HepG2 (cell line): ENCODE measurements around the gene ATP8B4. TPM values are rescaled to one million over a fixed set of nuclear protein-coding genes. Genes with fewer than 3 reads are reported as not detected.

ENCODE experiments used
- ATAC-seq: fragments of 200-7000 bp; cut with Tn5 transposase; 3 replicates; pipeline ENCODE4 v1.9.1; 2020; ENCODE audit warnings: mild to moderate bottlenecking, moderate library complexity
- BruUV-seq: library from RNA; stranded (reverse); fragments of 400-500 nt; replicated peaks from 2 replicates; lab custom pipeline; 2021; lab: Mats Ljungman, UMichigan
- CTCF ChIA-PET: fragments of 300-600 bp; formaldehyde crosslinking; extraction: SDS; loops from one replicate; lab custom pipeline; 2021; ENCODE audit warnings: low total read pairs, inconsistent platforms, low intra/inter-chr PET ratio; lab: Yijun Ruan, JAX
- POLR2A ChIA-PET: fragments of 350-600 bp; sonication (Branson Sonifier 250); formaldehyde crosslinking; loops from one replicate; lab custom pipeline; 2020; ENCODE audit warnings: antibody characterized with exemption, inconsistent platforms; lab: Yijun Ruan, JAX
- DNase-seq: peaks from one replicate; pipeline ENCODE4 v3.0.0-alpha.2; 2015; ENCODE audit warnings: low spot score
- FAIRE-seq: peaks from 3 replicates; lab custom pipeline; 2011; peaks lifted over from hg19 to GRCh38; lab: Jason Lieb, UNC
- H2AFZ ChIP-seq: one replicate; pipeline ENCODE4 v1.6.1; 2011; ENCODE audit warnings: low read length, inconsistent platforms
- H3K27ac ChIP-seq: fragments of 300-600 bp; 3 replicates; pipeline ENCODE4 v1.8.0; 2011; ENCODE audit warnings: mixed run types, mild to moderate bottlenecking, mixed read lengths, low read length, inconsistent platforms; ENCODE audit not compliant: insufficient read depth; ENCODE audit errors: extremely low read length
- H3K27me3 ChIP-seq, 2 experiments: fragments of 200-600 bp in 1 of 2; 2 replicates in 1 of 2; 3 replicates in 1 of 2; pipeline versions ENCODE4 v1.6.0 to v1.8.0; 2011; ENCODE audit warnings: low read length in 2 of 2, mild to moderate bottlenecking in 2 of 2, moderate library complexity in 2 of 2, inconsistent platforms in 1 of 2; ENCODE audit not compliant: insufficient read depth in 2 of 2, control insufficient read depth in 1 of 2
- H3K36me3 ChIP-seq, 2 experiments: fragments of 200-600 bp in 1 of 2; replicated peaks in 1 of 2; 2 replicates in 1 of 2; 3 replicates in 1 of 2; pipeline versions ENCODE4 v1.5.1 to v1.8.0; 2011; ENCODE audit warnings: low read length in 2 of 2, inconsistent platforms in 1 of 2; ENCODE audit not compliant: insufficient read depth in 2 of 2, control insufficient read depth in 1 of 2
- H3K4me1 ChIP-seq: 2 replicates; pipeline ENCODE4 v1.5.1; 2012; ENCODE audit warnings: low read length, inconsistent platforms; ENCODE audit not compliant: insufficient read depth
- H3K4me2 ChIP-seq: 2 replicates; pipeline ENCODE4 v1.6.0; 2011; ENCODE audit warnings: low read depth, low read length, inconsistent platforms
- H3K4me3 ChIP-seq, 3 experiments: fragments of 200-600 bp in 1 of 3; sonication (generic), shearing (Covaris generic) in 1 of 3; replicated peaks in 1 of 3; 2 replicates each; pipeline ENCODE4 v1.5.1; 2011 to 2016; ENCODE audit warnings: low read length in 3 of 3, inconsistent platforms in 2 of 3, low read depth in 2 of 3, mild to moderate bottlenecking in 2 of 3, control low read depth in 1 of 3, mixed read lengths in 1 of 3; ENCODE audit not compliant: insufficient read depth in 1 of 3
- H3K79me2 ChIP-seq: one replicate; pipeline ENCODE4 v1.6.1; 2011; ENCODE audit warnings: low read length, inconsistent platforms; ENCODE audit not compliant: insufficient read depth
- H3K9ac ChIP-seq: 2 replicates; pipeline ENCODE4 v1.6.0; 2011; ENCODE audit warnings: mild to moderate bottlenecking, low read depth, low read length, inconsistent platforms; ENCODE audit not compliant: insufficient read depth
- H3K9me3 ChIP-seq: 2 replicates; pipeline ENCODE4 v1.5.1; 2012; ENCODE audit warnings: mild to moderate bottlenecking, low read length
- H4K20me1 ChIP-seq: 2 replicates; pipeline ENCODE4 v1.6.0; 2011; ENCODE audit warnings: inconsistent platforms, mild to moderate bottlenecking, low read length, moderate library complexity; ENCODE audit not compliant: insufficient read depth
- ADNP ChIP-seq: sonication (generic); formaldehyde crosslinking; IDR thresholded peaks from 2 replicates; pipeline ENCODE4 v1.4.0; 2020; ENCODE audit warnings: missing genetic modification reagents
- AKAP8 ChIP-seq: sonication (generic); formaldehyde crosslinking; IDR thresholded peaks from 2 replicates; pipeline ENCODE4 v1.5.1; 2020; ENCODE audit warnings: mild to moderate bottlenecking, missing genetic modification reagents
- CBX1 ChIP-seq: IDR thresholded peaks from one replicate; pipeline ENCODE4 v1.6.1; 2016; ENCODE audit warnings: antibody characterized with exemption, low read depth
- ESRRA ChIP-seq: sonication (generic); formaldehyde crosslinking; IDR thresholded peaks from 2 replicates; pipeline ENCODE4 v1.5.1; 2020; ENCODE audit warnings: mild to moderate bottlenecking, low read depth, missing genetic modification reagents
- HBP1 ChIP-seq: IDR thresholded peaks from 2 replicates; pipeline ENCODE4 v1.6.1; 2016; ENCODE audit warnings: low read depth, control low read depth
- JUN ChIP-seq: sonication (generic); formaldehyde crosslinking; IDR thresholded peaks from 2 replicates; pipeline ENCODE4 v1.4.0; 2020; ENCODE audit warnings: mild to moderate bottlenecking, missing genetic modification reagents
- PPARG ChIP-seq: conservative IDR thresholded peaks from 2 replicates; pipeline ENCODE4 v1.6.1; 2016; ENCODE audit warnings: missing biosample characterization, missing genetic modification reagents
- RFXANK ChIP-seq: IDR thresholded peaks from 2 replicates; pipeline ENCODE4 v1.6.1; 2016
- SMARCE1 ChIP-seq: fragments of 450-650 bp; IDR thresholded peaks from 2 replicates; pipeline ENCODE4 v1.6.1; 2017; ENCODE audit warnings: borderline replicate concordance
- SRSF1 ChIP-seq: fragments of 200-400 bp; formaldehyde crosslinking; optimal IDR thresholded peaks from 2 replicates; pipeline ENCODE3; 2017; ENCODE audit warnings: mild to moderate bottlenecking, low read depth, low read length, moderate library complexity
- TP53 ChIP-seq: sonication (generic); formaldehyde crosslinking; conservative IDR thresholded peaks from 2 replicates; pipeline ENCODE4 v1.4.0; 2020; ENCODE audit warnings: missing genetic modification reagents
- ZBTB46 ChIP-seq: sonication (generic); formaldehyde crosslinking; IDR thresholded peaks from 2 replicates; pipeline ENCODE4 v1.4.0; 2020; ENCODE audit warnings: mild to moderate bottlenecking, missing genetic modification reagents, borderline replicate concordance
- ZNF350 ChIP-seq: sonication (generic); formaldehyde crosslinking; IDR thresholded peaks from 2 replicates; pipeline ENCODE4 v1.4.0; 2020; ENCODE audit warnings: mild to moderate bottlenecking, low read depth, missing genetic modification reagents, borderline replicate concordance
- ZNF451 ChIP-seq: sonication (generic); formaldehyde crosslinking; IDR thresholded peaks from 2 replicates; pipeline ENCODE4 v1.5.0; 2020; ENCODE audit warnings: mild to moderate bottlenecking, missing genetic modification reagents
- ZNF574 ChIP-seq: sonication (generic); formaldehyde crosslinking; IDR thresholded peaks from 2 replicates; pipeline ENCODE4 v1.4.0; 2020; ENCODE audit warnings: missing genetic modification reagents
- ZNF652 ChIP-seq: IDR thresholded peaks from 2 replicates; pipeline ENCODE4 v1.6.1; 2016; ENCODE audit warnings: low read depth, borderline replicate concordance
- ZNF839 ChIP-seq: sonication (generic); formaldehyde crosslinking; IDR thresholded peaks from 2 replicates; pipeline ENCODE4 v1.4.0; 2020; ENCODE audit warnings: missing genetic modification reagents, mild to moderate bottlenecking, borderline replicate concordance
- ZSCAN30 ChIP-seq: sonication (generic); formaldehyde crosslinking; IDR thresholded peaks from 2 replicates; pipeline ENCODE4 v1.5.0; 2020; ENCODE audit warnings: mild to moderate bottlenecking, missing genetic modification reagents
- in situ Hi-C: cut with HindIII; loops from 2 replicates; pipeline ENCODE4 v1.10.0; 2017; ENCODE audit warnings: low pct_unique_long_range_greater_than_20kb; ENCODE audit not compliant: extremely low pct_ligation_motif_present
- intact Hi-C: fragments of 100-400 bp; cut with micrococcal nuclease; formaldehyde crosslinking; loops from one replicate; pipeline ENCODE4 v1.10.0; 2022; ENCODE audit not compliant: unreplicated experiment
- polyA plus RNA-seq, 8 experiments: library from polyadenylated mRNA; depleted of rRNA in 3 of 8; stranded (reverse) in 7 of 8; unstranded in 1 of 8; fragments of >200 nt; fragmentation: Illumina TruSeq in 4 of 8; extraction: Trizol in 4 of 8; gene quantifications; 2 replicates each; pipeline versions ENCODE4 v1.2.1 to v1.2.3, GENCODE V29; 2011 to 2016; ENCODE audit warnings: low read depth in 4 of 8, missing spikeins in 1 of 8, mixed read lengths in 1 of 8; ENCODE audit not compliant: insufficient read depth in 1 of 8
- total RNA-seq, 5 experiments: library from RNA; depleted of rRNA; stranded (reverse); fragments of >200 nt; fragmentation: Illumina TruSeq; extraction: Trizol; gene quantifications; 2 replicates each; pipeline ENCODE4 v1.2.3, GENCODE V29; 2016; ENCODE audit warnings: low read depth in 1 of 5

ATP8B4 gene
- total and polyA plus RNA-seq, 2 of the 13 experiments (the other 11 are each of a cell fraction or from before 2014, with no cell fraction given) = 0.24 to 0.69 TPM

GRCh38 chr15:49898575-49899283, 220.3 kb downstream of the ATP8B4 start (continued):
- TF ChIP-seq RFXANK = no peak
- TF ChIP-seq PPARG = no peak
- TF ChIP-seq ZNF451 (CRISPR knock-in tag) = no peak
- TF ChIP-seq AKAP8 = no peak
- no peak for TF ChIP-seq CBX1
- TF ChIP-seq ZNF574 (CRISPR knock-in tag) = no peak

- ATAC-seq = no peak
- Histone ChIP-seq H3K27ac (no peak overlapping the region), H3K27me3 (no peaks in the 10 kb centered on the region; a peak in 1 of 5 replicates), H3K9ac (no peak overlapping the region), H3K4me1 (no peaks in the 10 kb centered on the region), H2AFZ (no peak overlapping the region), H3K79me2 (no peaks in the 10 kb centered on the region), H4K20me1 (no peaks in the 10 kb centered on the region), H3K4me2 (no peak overlapping the region)
- BruUV-seq = no TSS peak
- ChIA-PET CTCF (no interaction called here), POLR2A (no interaction called here)
- intact Hi-C loops (no loop called here), in situ Hi-C loops (no loop called here)
- DNase-seq = no peak
- TF ChIP-seq ZSCAN30 (CRISPR knock-in tag) = no peak
- no peak for TF ChIP-seq ZNF350 (CRISPR knock-in tag)
- no peak for TF ChIP-seq TP53 (CRISPR knock-in tag)
- no peak for TF ChIP-seq ADNP (CRISPR knock-in tag)
- TF ChIP-seq HBP1 (CRISPR knock-in tag) = no peak
- no peak for TF ChIP-seq SRSF1
- no peak for TF ChIP-seq JUN (CRISPR knock-in tag)
- TF ChIP-seq ZNF652 (CRISPR knock-in tag) = no peak
- TF ChIP-seq ZBTB46 (CRISPR knock-in tag) = no peak
- TF ChIP-seq ZNF839 (CRISPR knock-in tag) = no peak
- no peak for TF ChIP-seq ESRRA (CRISPR knock-in tag)
- no peak for TF ChIP-seq SMARCE1
- TF ChIP-seq, all 625 proteins: peak for 0
- FAIRE-seq = no peak
- Histone ChIP-seq H3K36me3 (no peaks in the 10 kb centered on the region), H3K9me3 (no peaks in the 10 kb centered on the region), H3K4me3 (no peak overlapping the region)
These were observed 220.9 kb downstream of the ATP8B4 start for GRCh38 chr15:49898097-49898496.
